ENCODE measurements around the gene IGSF9.
A peak's percentile ranks its signal among the peaks of the same experiment; 100 is the strongest.
"Not testable (repeated sequence)": the region's sequence is repeated elsewhere in the genome, so short reads cannot be mapped to it uniquely, and the experiment has no call there.

IGSF9 gene

GRCh38 chr1:159918352-159919200, 26.8 kb downstream of the IGSF9 start:
- no peak for DNase-seq

- DNase-seq = no peak
These were observed 27.7 kb downstream of the IGSF9 start for GRCh38 chr1:159917533-159918351.

- no peak for DNase-seq
These were observed 29.0 kb downstream of the IGSF9 start for GRCh38 chr1:159916242-159917051.

- DNase-seq = no peak
These were observed 29.7 kb downstream of the IGSF9 start for GRCh38 chr1:159915571-159916241.

- no peak for DNase-seq
These were observed 31.0 kb downstream of the IGSF9 start for GRCh38 chr1:159914252-159915018.

- peak; percentile 49 for DNase-seq
These were observed 31.8 kb downstream of the IGSF9 start for GRCh38 chr1:159913451-159914192.

- DNase-seq = no peak
These were observed 33.9 kb downstream of the IGSF9 start for GRCh38 chr1:159911326-159912070.

GRCh38 chr1:159908031-159908940, 37.1 kb downstream of the IGSF9 start:
- no peak for DNase-seq

GRCh38 chr1:159906960-159907359, 38.5 kb downstream of the IGSF9 start:
- no peak for DNase-seq

- not testable (repeated sequence) for DNase-seq
These were observed 41.4 kb downstream of the IGSF9 start for GRCh38 chr1:159904036-159904435.

GRCh38 chr1:159902541-159902940, 42.9 kb downstream of the IGSF9 start:
- no peak for DNase-seq

- DNase-seq = no peak
These were observed 44.6 kb downstream of the IGSF9 start for GRCh38 chr1:159900755-159901360.

GRCh38 chr1:159900086-159900680, 45.2 kb downstream of the IGSF9 start, which contains the start of gene CFAP45:
Gene CFAP45 (minus strand): TSS chr1:159900165. CDS start chr1:159900098, 67 bp downstream.
- peak; percentile 90 for DNase-seq

GRCh38 chr1:159899634-159900033, 45.8 kb downstream of the IGSF9 start:
- DNase-seq = not testable (repeated sequence)

GRCh38 chr1:159898527-159898926, 46.9 kb downstream of the IGSF9 start:
- no peak for DNase-seq

GRCh38 chr1:159897962-159898361, 47.5 kb downstream of the IGSF9 start:
- DNase-seq = no peak

- no peak for DNase-seq
These were observed 48.9 kb downstream of the IGSF9 start for GRCh38 chr1:159896546-159896930.

Data from NCI-H510A (cell line).